Mesenchymal stem cell (in vitro differentiated cells and primary cell): Measurements from ENCODE around the gene CNGA4.

Experiments used
- DNase-seq: peaks from one replicate; pipeline ENCODE4 v3.0.0-alpha.2; 2013
- H2AFZ ChIP-seq: one replicate; pipeline ENCODE4 v1.6.1; 2013; ENCODE audit warnings: low read depth, mild to moderate bottlenecking, control low read depth, inconsistent platforms, low read length, moderate library complexity
- H2AK5ac ChIP-seq: 2 replicates; pipeline ENCODE4 v1.6.1; 2013; ENCODE audit warnings: low read length, moderate library complexity, mild to moderate bottlenecking, inconsistent platforms; ENCODE audit not compliant: severe bottlenecking
- H2BK120ac ChIP-seq: one replicate; pipeline ENCODE4 v1.6.1; 2013; ENCODE audit warnings: low read depth, mild to moderate bottlenecking, inconsistent platforms, low read length, moderate library complexity
- H2BK12ac ChIP-seq, 2 experiments: one replicate each; pipeline ENCODE4 v1.6.1; 2013; ENCODE audit warnings: inconsistent platforms in 2 of 2, low read length in 2 of 2, mild to moderate bottlenecking in 2 of 2, moderate library complexity in 2 of 2, control low read depth in 1 of 2
- H2BK15ac ChIP-seq: one replicate; pipeline ENCODE4 v1.6.1; 2013; ENCODE audit warnings: mild to moderate bottlenecking, low read depth, inconsistent platforms; ENCODE audit not compliant: poor library complexity, severe bottlenecking
- H2BK5ac ChIP-seq: 2 replicates; pipeline ENCODE4 v1.6.1; 2013; ENCODE audit warnings: low read depth, mild to moderate bottlenecking, low read length, control low read depth, inconsistent platforms; ENCODE audit not compliant: poor library complexity, severe bottlenecking
- H3K14ac ChIP-seq, 2 experiments: one replicate each; pipeline ENCODE4 v1.6.1; 2013; ENCODE audit warnings: inconsistent platforms in 2 of 2, low read length in 2 of 2, control low read depth in 1 of 2, mild to moderate bottlenecking in 1 of 2, moderate library complexity in 1 of 2
- H3K18ac ChIP-seq, 2 experiments: one replicate each; pipeline ENCODE4 v1.6.1; 2013; ENCODE audit warnings: inconsistent platforms in 2 of 2, low read length in 2 of 2, control low read depth in 1 of 2, low read depth in 1 of 2, mild to moderate bottlenecking in 1 of 2
- H3K23ac ChIP-seq, 2 experiments: one replicate each; pipeline ENCODE4 v1.6.1; 2013; ENCODE audit warnings: inconsistent platforms in 2 of 2, low read length in 2 of 2, mild to moderate bottlenecking in 2 of 2, moderate library complexity in 2 of 2, control low read depth in 1 of 2
- H3K27ac ChIP-seq: 2 replicates; pipeline ENCODE4 v1.5.1; 2013; ENCODE audit warnings: mild to moderate bottlenecking, moderate library complexity, low read length, control low read depth, inconsistent platforms; ENCODE audit not compliant: poor library complexity, severe bottlenecking
- H3K27me3 ChIP-seq, 2 experiments: 2 replicates each; pipeline versions ENCODE4 v1.6.1 to v1.7.0; 2013; ENCODE audit warnings: low read length in 2 of 2, mild to moderate bottlenecking in 2 of 2, moderate library complexity in 2 of 2, control low read depth in 1 of 2, inconsistent platforms in 1 of 2; ENCODE audit not compliant: control insufficient read depth in 1 of 2, insufficient read depth in 1 of 2
- H3K36me3 ChIP-seq, 2 experiments: 2 replicates each; pipeline versions ENCODE4 v1.6.1 to v1.7.0; 2013; ENCODE audit warnings: low read length in 2 of 2, control low read depth in 1 of 2, inconsistent platforms in 1 of 2, low read depth in 1 of 2, mild to moderate bottlenecking in 1 of 2; ENCODE audit not compliant: insufficient read depth in 2 of 2, control insufficient read depth in 1 of 2
- H3K4ac ChIP-seq, 2 experiments: one replicate each; pipeline ENCODE4 v1.6.1; 2013; ENCODE audit warnings: inconsistent platforms in 2 of 2, low read length in 2 of 2, mild to moderate bottlenecking in 2 of 2, moderate library complexity in 2 of 2, control low read depth in 1 of 2, low read depth in 1 of 2
- H3K4me1 ChIP-seq: 2 replicates; pipeline ENCODE4 v1.6.1; 2013; ENCODE audit warnings: low read depth, low read length, control low read depth; ENCODE audit not compliant: control insufficient read depth, insufficient read depth
- H3K4me2 ChIP-seq: 2 replicates; pipeline ENCODE4 v1.6.1; 2013; ENCODE audit warnings: low read length, mild to moderate bottlenecking, inconsistent platforms; ENCODE audit not compliant: poor library complexity, severe bottlenecking
- H3K4me3 ChIP-seq, 2 experiments: 2 replicates each; pipeline versions ENCODE4 v1.5.1 to v1.7.0; 2013; ENCODE audit warnings: low read length in 2 of 2, mild to moderate bottlenecking in 2 of 2, control low read depth in 1 of 2, low read depth in 1 of 2; ENCODE audit not compliant: insufficient read depth in 1 of 2
- H3K79me1 ChIP-seq: replicated peaks from 2 replicates; pipeline ENCODE4 v1.6.1; 2013; ENCODE audit warnings: mild to moderate bottlenecking, control low read depth, low read length, inconsistent platforms; ENCODE audit not compliant: poor library complexity, severe bottlenecking
- H3K9ac ChIP-seq: 2 replicates; pipeline ENCODE4 v1.7.0; 2013; ENCODE audit warnings: mild to moderate bottlenecking, low read length, moderate library complexity
- H3K9me3 ChIP-seq: 2 replicates; pipeline ENCODE4 v1.7.0; 2013; ENCODE audit warnings: mild to moderate bottlenecking, low read length; ENCODE audit not compliant: control insufficient read depth
- H4K8ac ChIP-seq: one replicate; pipeline ENCODE4 v1.6.1; 2013; ENCODE audit warnings: inconsistent platforms, mild to moderate bottlenecking, low read length, moderate library complexity
- H4K91ac ChIP-seq: one replicate; pipeline ENCODE4 v1.6.1; 2013; ENCODE audit warnings: mild to moderate bottlenecking, low read length, inconsistent platforms
- WGBS: methylation state at CpG from one replicate; pipeline ENCODE4 v1.1.7; 2013; ENCODE audit warnings: mixed read lengths; 5-methylcytosine and 5-hydroxymethylcytosine counted together

Gene CNGA4

GRCh38 chr11:6237266-6237665 lies 1.6 kb upstream of the CNGA4 start:
- Histone ChIP-seq H2AFZ (no peak overlapping the region), H2BK5ac (no peak overlapping the region), H3K9me3 (no peaks in the 10 kb centered on the region), H3K9ac (no peak overlapping the region), H3K18ac (no peak overlapping the region), H3K36me3 (no peaks in the 10 kb centered on the region), H3K4me3 (no peak overlapping the region), H3K4me2 (no peak overlapping the region), H4K91ac (no peak overlapping the region), H3K4ac (no peak overlapping the region), H3K23ac (no peak overlapping the region), H2AK5ac (no peak overlapping the region), H3K14ac (no peak overlapping the region), H4K8ac (no peak overlapping the region), H3K27me3 (peaks cover 0 to 28% of the 10 kb centered on the region in 2 experiments), H3K4me1 (peaks cover 3% of the 10 kb centered on the region), H2BK15ac (no peak overlapping the region), H3K79me1 (peaks cover 6% of the 10 kb centered on the region), H2BK120ac (no peak overlapping the region), H3K27ac (no peak overlapping the region), H2BK12ac (no peak overlapping the region)
- WGBS = 94% methylated on average over 2 of the region's 4 CpGs
- DNase-seq = no peak

GRCh38 chr11:6237761-6238302 lies 1.1 kb upstream of the CNGA4 start:
- H3K27ac ChIP-seq = no peak overlapping the region
- no peak overlapping the region for H4K91ac ChIP-seq
- no peak overlapping the region for H2BK5ac ChIP-seq
- 73% methylated on average over 4 of the region's 5 CpGs for WGBS
- H3K4ac ChIP-seq = no peak overlapping the region
- no peak overlapping the region for H2AK5ac ChIP-seq
- no peaks in the 10 kb centered on the region for H3K36me3 ChIP-seq
- H3K9me3 ChIP-seq = no peaks in the 10 kb centered on the region
- no peak for DNase-seq
- H3K23ac ChIP-seq = no peak overlapping the region
- H2AFZ ChIP-seq = no peak overlapping the region
- no peak overlapping the region for H3K4me2 ChIP-seq
- no peak overlapping the region for H3K14ac ChIP-seq
- H3K9ac ChIP-seq = no peak overlapping the region
- peaks cover 3% of the 10 kb centered on the region for H3K4me1 ChIP-seq
- peaks cover 6% of the 10 kb centered on the region for H3K79me1 ChIP-seq
- no peak overlapping the region for H3K4me3 ChIP-seq
- H2BK15ac ChIP-seq = no peak overlapping the region
- H3K18ac ChIP-seq = no peak overlapping the region
- H3K27me3 ChIP-seq = peaks cover 0 to 34% of the 10 kb centered on the region in 2 experiments
- no peak overlapping the region for H2BK120ac ChIP-seq
- no peak overlapping the region for H2BK12ac ChIP-seq
- no peak overlapping the region for H4K8ac ChIP-seq

- no peak overlapping the region for H2BK5ac ChIP-seq
- no peak overlapping the region for H3K27ac ChIP-seq
- no peak overlapping the region for H2BK120ac ChIP-seq
- no peak overlapping the region for H2BK12ac ChIP-seq
- H4K8ac ChIP-seq = no peak overlapping the region
- H3K23ac ChIP-seq = no peak overlapping the region
- no peak overlapping the region for H2AK5ac ChIP-seq
- H3K27me3 ChIP-seq = peaks cover 0 to 47% of the 10 kb centered on the region in 2 experiments
- no peak overlapping the region for H3K4me3 ChIP-seq
- no peak overlapping the region for H3K14ac ChIP-seq
- no peak overlapping the region for H2AFZ ChIP-seq
- no peak overlapping the region for H3K9ac ChIP-seq
- H2BK15ac ChIP-seq = no peak overlapping the region
- H3K4me2 ChIP-seq = no peak overlapping the region
- no peaks in the 10 kb centered on the region for H3K36me3 ChIP-seq
- H3K4ac ChIP-seq = no peak overlapping the region
- 96% methylated on average over 28 of the region's 28 CpGs for WGBS
- no peak overlapping the region for H3K18ac ChIP-seq
- H3K79me1 ChIP-seq = no peaks in the 10 kb centered on the region
- H3K4me1 ChIP-seq = no peaks in the 10 kb centered on the region
- DNase-seq = no peak
- H3K9me3 ChIP-seq = no peaks in the 10 kb centered on the region
- H4K91ac ChIP-seq = no peak overlapping the region
Measured at GRCh38 chr11:6240139-6240538, 1.2 kb downstream of the CNGA4 start.

- H3K14ac ChIP-seq = no peak overlapping the region
Measured at GRCh38 chr11:6240781-6241180, 1.9 kb downstream of the CNGA4 start.

More at GRCh38 chr11:6240781-6241180, 1.9 kb downstream of the CNGA4 start:
- Histone ChIP-seq H3K23ac (no peak overlapping the region), H3K9ac (no peak overlapping the region), H2BK120ac (no peak overlapping the region), H3K4ac (no peak overlapping the region), H3K9me3 (no peaks in the 10 kb centered on the region), H3K79me1 (no peaks in the 10 kb centered on the region), H4K8ac (no peak overlapping the region), H3K4me1 (no peaks in the 10 kb centered on the region), H4K91ac (no peak overlapping the region), H2BK5ac (no peak overlapping the region), H2BK15ac (no peak overlapping the region), H3K4me2 (no peak overlapping the region), H2BK12ac (no peak overlapping the region), H2AK5ac (no peak overlapping the region), H3K4me3 (no peak overlapping the region), H2AFZ (no peak overlapping the region), H3K27ac (no peak overlapping the region), H3K36me3 (no peaks in the 10 kb centered on the region), H3K27me3 (peaks cover 0 to 47% of the 10 kb centered on the region in 2 experiments), H3K18ac (no peak overlapping the region)
- no peak for DNase-seq
- WGBS = 60% methylated on average over 1 of the region's 1 CpG
